Naive thymus-derived CD8-positive, alpha-beta T cell (primary cell): Measurements from ENCODE around the gene ASAP2. TPM values are rescaled to one million over a fixed set of nuclear protein-coding genes. Genes with fewer than 3 reads are reported as not detected.
A peak's percentile ranks its signal among the peaks of the same experiment; 100 is the strongest.

Experiments
- ATAC-seq, 2 donors: fragments of 150-1000 bp; cut with Tn5 transposase in 1 of 2; sonication (Bioruptor Pico), chemical (Tn5 transposase) in 1 of 2; 1 replicate in 1 of 2; 2 replicates in 1 of 2; pipeline ENCODE4 v1.10.0; 2021; ENCODE audit warnings: mild to moderate bottlenecking in 2 of 2, moderate library complexity in 2 of 2
- POLR2A ChIA-PET: fragments of 350-600 bp; sonication (Branson Sonifier 250); formaldehyde crosslinking; loops from one replicate; lab custom pipeline; 2021; ENCODE audit warnings: antibody characterized with exemption; lab: Charles Lee
- DNase-seq, 10 donors: peaks; one replicate each; pipeline versions ENCODE4 v3.0.0 to v3.0.0-alpha.2; 2020 to 2022
- H3K27ac Mint-ChIP-seq, 10 donors: one replicate each; pipeline ENCODE4 v1.8.0; 2020 to 2022; ENCODE audit warnings: mild to moderate bottlenecking in 10 of 10, mixed read lengths in 10 of 10, moderate library complexity in 4 of 10, inconsistent platforms in 1 of 10
- H3K27me3 Mint-ChIP-seq, 5 donors: one replicate each; pipeline ENCODE4 v1.8.0; 2021 to 2022; ENCODE audit warnings: mixed read lengths in 5 of 5
- H3K36me3 Mint-ChIP-seq, 3 donors: one replicate each; pipeline ENCODE4 v1.8.0; 2020 to 2022; ENCODE audit warnings: mixed read lengths in 3 of 3, mild to moderate bottlenecking in 2 of 3, inconsistent platforms in 1 of 3
- H3K4me1 Mint-ChIP-seq, 4 donors: one replicate each; pipeline ENCODE4 v1.8.0; 2021 to 2022; ENCODE audit warnings: mixed read lengths in 4 of 4
- H3K4me3 Mint-ChIP-seq, 10 donors: one replicate each; pipeline ENCODE4 v1.8.0; 2020 to 2022; ENCODE audit warnings: mild to moderate bottlenecking in 10 of 10, mixed read lengths in 10 of 10, moderate library complexity in 6 of 10, inconsistent platforms in 1 of 10
- H3K9me3 Mint-ChIP-seq, 9 donors: one replicate each; pipeline ENCODE4 v1.8.0; 2020 to 2022; ENCODE audit warnings: mixed read lengths in 9 of 9, mild to moderate bottlenecking in 3 of 9, inconsistent platforms in 1 of 9, moderate library complexity in 1 of 9
- polyA plus RNA-seq, 3 donors: library from polyadenylated mRNA; unstranded; fragments of 300-500 nt; fragmentation: Illumina TruSeq; gene quantifications; one replicate each; pipeline ENCODE4 v1.2.3, GENCODE V29; 2021
- total RNA-seq, 8 experiments: library from RNA in 2 of 8; stranded (reverse) in 2 of 8; gene quantifications; one replicate each; pipeline ENCODE4 v1.2.3 and lab custom pipeline; 2021 to 2026

Gene ASAP2
- total and polyA plus RNA-seq, 5 experiments from 2014 or later: not detected

DNA sequence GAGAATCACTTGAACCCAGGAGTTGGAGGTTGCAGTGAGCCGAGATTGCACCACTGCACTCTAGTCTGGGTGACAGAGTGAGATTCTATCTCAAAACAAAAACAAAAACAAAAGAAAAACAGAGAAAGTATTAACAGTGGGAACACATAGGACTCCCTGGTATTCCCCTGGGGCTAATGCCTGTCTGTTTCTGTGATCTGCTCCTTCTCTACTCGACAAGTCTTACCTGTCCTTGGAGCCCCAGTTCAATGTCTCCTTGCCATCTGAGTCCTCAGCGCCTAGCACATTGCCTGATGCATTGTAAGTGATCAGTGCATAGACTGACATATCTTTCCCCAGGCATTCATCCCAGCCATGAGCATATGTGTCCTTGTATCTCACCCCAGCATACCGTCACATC, 85.8 kb downstream of the ASAP2 start:
- no peaks in the 10 kb centered on the region for H3K9me3 Mint-ChIP-seq
- POLR2A ChIA-PET: no interaction called here
- DNase-seq: no peak
- no peaks in the 10 kb centered on the region for H3K36me3 Mint-ChIP-seq
- ATAC-seq: no peak
- H3K4me1 Mint-ChIP-seq: peaks cover 0 to 2% (median 0%) of the 10 kb centered on the region in 4 donors
- H3K4me3 Mint-ChIP-seq: no peak overlapping the region
- H3K27me3 Mint-ChIP-seq: peaks cover 7 to 19% (median 12%) of the 10 kb centered on the region in 5 donors
- H3K27ac Mint-ChIP-seq: peak overlapping the region in 1 of 10 donors; percentile 52

DNA sequence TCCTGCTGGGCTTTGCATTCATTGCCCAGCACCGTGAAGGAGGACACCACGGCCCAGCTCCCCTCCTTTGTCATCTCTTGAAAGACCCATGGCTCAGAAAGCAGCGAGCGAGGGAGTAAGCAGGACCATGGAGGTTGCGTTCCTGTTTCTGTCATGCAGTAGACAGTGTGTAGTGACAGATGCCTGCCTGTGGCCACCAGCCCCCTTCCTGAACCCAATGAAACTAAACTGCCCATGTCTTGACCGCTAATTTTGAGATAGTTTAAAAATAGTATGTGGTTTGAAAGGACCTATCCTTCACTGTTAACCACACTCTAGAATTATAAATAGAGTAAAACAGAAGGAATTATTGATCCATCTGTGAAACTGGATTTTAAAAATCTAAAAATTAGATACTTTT, 88.2 kb downstream of the ASAP2 start:
- Mint-ChIP-seq H3K4me3 (no peak overlapping the region), H3K9me3 (no peaks in the 10 kb centered on the region), H3K27ac (no peak overlapping the region), H3K36me3 (no peaks in the 10 kb centered on the region), H3K4me1 (peaks cover 0 to 2% (median 0%) of the 10 kb centered on the region in 4 donors), H3K27me3 (peaks cover under 1 to 9% (median 8%) of the 10 kb centered on the region in 5 donors)
- ATAC-seq (no peak), DNase-seq (no peak)
- POLR2A ChIA-PET: no interaction called here

DNA sequence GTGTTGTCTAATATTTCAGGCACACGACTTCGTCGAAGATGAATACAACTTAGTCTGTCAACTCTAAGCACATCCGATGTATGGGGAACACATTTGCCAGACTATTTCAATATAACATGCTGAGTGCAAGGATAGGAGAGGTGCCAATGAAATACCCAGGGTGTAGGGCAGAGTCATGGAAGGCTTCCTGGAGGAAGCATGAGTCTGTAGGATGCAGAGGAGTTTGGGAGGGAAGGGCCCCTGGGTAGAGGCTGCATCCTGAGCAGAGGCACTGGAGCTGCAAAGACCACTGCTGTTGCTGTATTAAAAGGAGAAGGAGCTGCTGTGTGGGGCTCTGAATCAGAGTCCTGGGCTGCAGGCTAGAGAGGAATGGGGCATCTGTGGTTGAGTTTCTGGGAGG, 89.9 kb downstream of the ASAP2 start:
- Mint-ChIP-seq H3K36me3 (no peaks in the 10 kb centered on the region), H3K4me1 (peaks cover 0 to 2% (median 0%) of the 10 kb centered on the region in 4 donors), H3K27me3 (peaks cover 0 to 9% (median 8%) of the 10 kb centered on the region in 5 donors), H3K9me3 (no peaks in the 10 kb centered on the region), H3K27ac (no peak overlapping the region), H3K4me3 (no peak overlapping the region)
- POLR2A ChIA-PET: no interaction called here
- DNase-seq (no peak), ATAC-seq (no peak)

DNA sequence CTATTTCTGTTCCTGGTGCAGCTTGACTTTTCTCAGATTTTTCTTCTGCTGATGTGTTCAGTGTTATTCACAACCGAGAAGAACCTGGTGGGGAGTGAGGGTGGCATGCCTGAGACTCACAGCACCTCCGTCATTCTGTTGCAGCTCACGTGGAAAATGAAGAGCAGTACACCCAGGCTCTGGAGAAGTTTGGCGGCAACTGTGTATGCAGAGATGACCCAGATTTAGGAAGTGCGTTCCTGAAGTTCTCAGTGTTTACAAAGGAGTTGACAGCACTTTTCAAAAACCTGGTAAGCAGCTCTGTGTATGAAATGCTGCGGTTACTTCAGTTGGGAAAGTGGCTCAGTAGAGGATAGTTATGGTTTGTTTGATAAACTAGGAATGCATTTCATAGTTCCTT, 90.5 kb downstream of the ASAP2 start:
- Mint-ChIP-seq H3K4me3 (no peak overlapping the region), H3K27me3 (peaks cover 0 to 7% (median 6%) of the 10 kb centered on the region in 5 donors), H3K36me3 (no peaks in the 10 kb centered on the region), H3K9me3 (no peaks in the 10 kb centered on the region), H3K27ac (no peak overlapping the region), H3K4me1 (no peaks in the 10 kb centered on the region)
- DNase-seq (no peak), ATAC-seq (no peak)
- POLR2A ChIA-PET: no interaction called here

DNA sequence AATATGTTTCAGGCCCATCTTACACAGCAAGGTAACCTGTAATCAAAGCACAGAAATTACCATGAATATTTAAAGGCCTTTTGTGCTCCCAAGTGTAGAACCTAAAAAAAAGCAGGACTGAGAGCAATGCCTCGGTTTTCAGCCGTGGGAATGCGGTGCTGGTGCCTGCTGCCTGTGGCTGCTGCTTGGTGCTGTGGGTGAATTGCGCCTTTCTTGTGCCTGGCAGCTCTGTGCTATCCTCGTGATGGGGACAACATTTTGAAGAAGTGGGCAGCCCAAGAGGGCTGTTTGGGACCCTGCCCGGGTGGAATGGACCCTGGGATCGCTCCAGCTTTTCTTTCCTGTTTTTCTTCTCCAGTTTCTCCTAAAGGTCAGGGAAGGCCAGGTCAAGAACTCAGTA, 91.2 kb downstream of the ASAP2 start:
- POLR2A ChIA-PET: no interaction called here
- Mint-ChIP-seq H3K4me3 (no peak overlapping the region), H3K36me3 (no peaks in the 10 kb centered on the region), H3K27me3 (peaks cover 0 to 7% (median 6%) of the 10 kb centered on the region in 5 donors), H3K27ac (no peak overlapping the region), H3K9me3 (no peaks in the 10 kb centered on the region), H3K4me1 (no peaks in the 10 kb centered on the region)
- DNase-seq: no peak
- no peak for ATAC-seq

DNA sequence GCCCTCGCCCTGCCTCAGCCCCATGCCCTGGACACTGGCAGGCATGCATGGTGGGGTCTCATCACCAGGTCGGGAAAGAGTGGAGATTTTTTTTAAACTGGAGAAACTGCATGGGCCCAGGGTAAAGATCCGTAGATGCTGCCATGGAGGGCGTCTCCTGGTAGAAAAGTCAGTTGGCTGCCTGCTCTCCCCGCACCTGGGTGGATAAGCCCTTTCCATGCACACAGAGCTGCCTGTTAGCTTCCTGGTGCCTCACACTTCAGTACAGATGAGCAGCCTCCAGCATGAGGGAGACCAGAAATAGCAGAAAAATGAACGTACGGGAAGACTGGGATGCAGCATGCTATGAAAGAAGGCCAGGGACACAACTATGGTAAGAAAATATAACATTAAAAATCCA, 92.0 kb downstream of the ASAP2 start:
- Mint-ChIP-seq H3K9me3 (no peaks in the 10 kb centered on the region), H3K27ac (no peak overlapping the region), H3K36me3 (no peaks in the 10 kb centered on the region), H3K4me3 (no peak overlapping the region), H3K4me1 (no peaks in the 10 kb centered on the region), H3K27me3 (peaks cover 2 to 11% (median 5%) of the 10 kb centered on the region in 5 donors)
- POLR2A ChIA-PET: no interaction called here
- DNase-seq: no peak
- no peak for ATAC-seq

DNA sequence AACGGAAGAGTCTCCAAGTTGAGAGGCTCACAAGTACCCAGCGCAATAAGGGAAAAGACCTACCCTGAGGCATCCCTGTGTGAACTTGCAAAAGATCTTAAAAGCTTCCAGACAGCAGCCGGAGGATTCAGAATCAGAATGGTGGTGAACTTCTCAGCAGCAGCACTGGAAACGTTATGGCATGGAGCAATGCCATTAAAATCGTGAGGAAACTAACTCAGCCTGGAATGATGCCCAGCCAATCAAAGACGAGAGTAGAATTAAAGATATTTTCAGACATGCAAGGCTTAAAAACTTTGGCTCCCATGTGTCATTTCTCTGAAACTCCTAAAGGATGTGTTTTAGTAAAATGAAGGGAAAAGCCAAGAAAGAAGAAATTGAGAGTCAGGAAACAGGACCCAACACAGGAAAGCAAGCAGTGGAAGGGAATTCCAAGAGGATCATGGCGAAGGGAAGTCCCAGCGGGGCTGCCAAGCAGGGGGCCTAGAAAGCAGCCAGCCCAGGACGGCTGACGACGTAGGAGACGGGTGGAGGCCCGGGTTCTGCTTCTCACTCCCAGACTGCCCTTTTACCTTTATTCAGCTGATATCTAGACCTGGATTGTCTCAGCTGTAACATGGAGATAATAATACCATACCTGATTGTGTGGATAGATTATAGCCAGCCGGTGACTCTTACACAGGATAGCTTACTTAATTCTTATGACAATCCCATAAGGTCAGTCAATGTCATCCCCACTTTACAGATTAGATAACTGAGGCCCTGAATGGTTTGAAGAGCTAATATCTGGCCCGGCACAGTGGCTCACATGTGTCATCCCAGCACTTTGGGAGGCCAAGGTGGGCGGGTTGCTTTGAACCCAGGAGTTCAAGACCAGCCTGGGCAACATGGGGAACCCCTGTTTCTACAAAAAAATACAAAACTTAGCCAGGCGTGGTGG, 92.8 kb downstream of the ASAP2 start:
- no peak overlapping the region for H3K27ac Mint-ChIP-seq
- H3K4me1 Mint-ChIP-seq: no peaks in the 10 kb centered on the region
- ATAC-seq (no peak), DNase-seq (no peak)
- no peaks in the 10 kb centered on the region for H3K36me3 Mint-ChIP-seq
- H3K4me3 Mint-ChIP-seq: no peak overlapping the region
- no peaks in the 10 kb centered on the region for H3K9me3 Mint-ChIP-seq
- POLR2A ChIA-PET: no interaction called here
- H3K27me3 Mint-ChIP-seq: peaks cover 3 to 17% (median 7%) of the 10 kb centered on the region in 5 donors

DNA sequence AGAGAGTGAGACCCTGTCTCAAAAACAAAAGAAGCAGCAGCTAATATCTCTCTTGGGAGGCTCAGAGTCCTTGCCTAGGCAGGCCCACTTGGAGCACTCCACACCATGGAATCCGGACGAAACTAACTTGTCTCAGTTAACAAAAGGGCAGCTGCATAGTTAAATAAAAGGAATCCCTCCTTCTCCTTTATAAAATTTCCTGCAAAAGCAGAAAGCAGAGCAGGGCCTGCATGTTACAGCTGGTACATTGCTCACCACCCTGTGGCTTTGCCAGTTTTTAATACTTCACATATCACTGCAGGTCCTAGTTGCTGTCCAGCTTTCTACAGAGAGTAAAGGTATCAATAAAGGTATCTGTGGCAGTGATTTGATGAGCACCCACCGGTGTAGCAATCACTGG, 93.6 kb downstream of the ASAP2 start:
- no peaks in the 10 kb centered on the region for H3K9me3 Mint-ChIP-seq
- ATAC-seq (no peak), DNase-seq (no peak)
- no peak overlapping the region for H3K4me3 Mint-ChIP-seq
- H3K4me1 Mint-ChIP-seq: no peaks in the 10 kb centered on the region
- no peaks in the 10 kb centered on the region for H3K36me3 Mint-ChIP-seq
- peaks cover 3 to 25% (median 7%) of the 10 kb centered on the region in 5 donors for H3K27me3 Mint-ChIP-seq
- POLR2A ChIA-PET: no interaction called here
- no peak overlapping the region for H3K27ac Mint-ChIP-seq

DNA sequence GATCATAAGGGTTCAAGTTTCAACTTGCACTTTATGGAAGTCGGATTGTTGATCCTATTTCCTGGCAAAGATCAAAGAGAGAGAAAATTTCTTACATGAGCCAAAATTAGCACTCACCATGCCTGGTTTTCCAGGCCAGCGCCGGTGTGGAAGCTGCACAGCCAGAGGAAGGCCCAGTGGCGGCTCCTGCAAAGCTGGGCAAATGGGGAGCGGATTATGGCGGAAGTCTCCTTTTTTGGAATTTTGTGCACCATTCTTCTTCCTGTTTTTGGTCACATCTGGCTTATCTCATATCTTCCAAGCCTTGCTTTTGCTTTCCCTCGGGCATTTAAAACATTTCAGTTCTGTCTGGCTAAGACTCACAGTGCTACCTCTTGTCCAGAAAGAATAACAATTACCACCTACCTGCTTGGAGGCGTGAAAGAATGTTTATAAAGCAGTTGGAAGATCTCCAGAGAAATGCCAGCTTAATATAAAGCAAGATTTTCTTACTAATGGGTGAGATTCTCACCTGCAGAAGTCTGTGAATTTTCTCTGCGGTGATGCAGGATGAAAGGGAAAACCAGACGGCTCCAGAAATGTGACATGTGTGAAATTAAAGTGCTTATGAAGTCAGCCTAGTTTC, 94.3 kb downstream of the ASAP2 start:
- Mint-ChIP-seq H3K27me3 (peaks cover 3 to 26% (median 5%) of the 10 kb centered on the region in 5 donors), H3K36me3 (no peaks in the 10 kb centered on the region), H3K9me3 (no peaks in the 10 kb centered on the region)

DNA sequence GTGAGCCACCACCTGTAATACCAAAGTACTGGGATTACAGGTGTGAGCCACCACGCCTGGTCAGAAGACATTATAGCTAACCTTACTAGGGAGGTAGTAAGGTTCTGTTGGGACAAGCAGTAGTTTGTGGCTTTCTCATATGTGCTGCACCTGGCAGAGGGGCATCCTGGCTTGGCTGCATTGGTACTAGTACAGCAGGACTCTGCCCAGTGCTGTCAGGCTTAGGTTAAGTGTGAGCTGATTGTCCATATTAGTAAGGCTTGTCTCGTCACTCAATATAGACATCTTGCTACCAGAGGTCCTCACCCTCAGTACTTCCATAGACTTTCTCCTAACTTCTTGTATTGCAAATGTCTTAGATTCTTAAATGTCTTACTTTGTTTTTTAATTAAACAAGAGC, 96.1 kb downstream of the ASAP2 start:
- Mint-ChIP-seq H3K4me3 (no peak overlapping the region), H3K4me1 (no peaks in the 10 kb centered on the region), H3K27me3 (peaks cover 2 to 20% (median 3%) of the 10 kb centered on the region in 5 donors), H3K9me3 (no peaks in the 10 kb centered on the region), H3K36me3 (no peaks in the 10 kb centered on the region), H3K27ac (no peak overlapping the region)
- POLR2A ChIA-PET: no interaction called here
- DNase-seq (no peak), ATAC-seq (no peak)

More for the DNA sequence above, 94.3 kb downstream of the ASAP2 start:
- POLR2A ChIA-PET: no interaction called here
- Mint-ChIP-seq H3K4me1 (no peaks in the 10 kb centered on the region), H3K27ac (no peak overlapping the region), H3K4me3 (no peak overlapping the region)
- ATAC-seq (no peak), DNase-seq (no peak)

DNA sequence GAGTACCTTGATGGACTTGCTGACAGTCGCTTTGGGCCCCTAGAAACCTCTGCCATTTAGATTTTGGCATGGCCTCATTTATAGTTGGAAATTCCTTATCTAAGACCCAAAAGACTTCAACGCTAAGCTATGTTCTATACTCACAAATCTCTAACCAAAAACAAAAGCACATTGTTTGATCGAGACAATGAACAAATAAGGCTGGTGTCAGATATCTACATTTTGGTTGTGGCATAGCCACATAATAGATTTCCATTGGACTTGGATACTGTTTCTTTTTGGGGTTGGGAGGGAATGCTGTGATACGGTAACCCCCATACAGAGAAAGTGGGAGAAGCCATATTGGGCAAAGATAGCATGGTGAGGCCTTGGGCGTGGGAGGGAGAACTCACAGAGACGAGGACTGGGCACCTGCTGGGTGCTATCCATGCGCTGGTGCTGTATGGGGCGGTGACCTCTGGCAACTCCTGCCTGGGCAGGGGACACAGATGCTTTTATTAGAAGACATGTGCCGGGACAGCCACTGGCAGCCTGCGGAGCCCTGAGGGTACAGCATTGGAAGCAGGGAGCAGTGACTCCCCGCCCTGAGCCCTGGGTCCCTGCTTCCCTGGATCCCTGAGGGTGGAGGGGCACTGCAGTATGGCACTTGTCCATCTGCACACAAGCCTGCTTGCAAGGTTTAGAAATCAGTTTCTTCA, 97.1 kb downstream of the ASAP2 start:
- H3K4me3 Mint-ChIP-seq: no peak overlapping the region
- H3K9me3 Mint-ChIP-seq: no peaks in the 10 kb centered on the region

DNA sequence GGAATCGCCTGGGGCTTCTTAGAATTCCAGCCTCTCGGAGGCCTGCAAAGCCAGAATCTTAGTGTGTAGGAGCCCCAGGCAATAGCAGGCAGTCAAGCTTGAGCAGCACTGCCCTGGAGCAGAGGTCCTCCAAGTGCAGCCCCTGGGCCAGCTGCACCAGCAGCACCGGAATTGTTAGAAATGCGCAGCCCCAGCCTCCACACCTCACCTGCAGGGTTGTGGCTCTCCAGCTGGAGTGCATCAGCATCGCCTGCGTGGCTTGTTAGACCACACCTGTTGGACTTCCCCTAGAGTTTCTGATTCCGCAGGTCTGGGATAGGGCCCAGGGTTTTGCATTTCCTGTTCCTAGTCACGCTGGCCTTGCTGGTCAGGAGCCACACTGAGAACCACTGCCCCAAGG, 100.3 kb downstream of the ASAP2 start:
- ATAC-seq (no peak), DNase-seq (no peak)
- Mint-ChIP-seq H3K27ac (no peak overlapping the region), H3K9me3 (no peaks in the 10 kb centered on the region), H3K4me1 (peaks cover 0 to 6% (median 2%) of the 10 kb centered on the region in 4 donors), H3K4me3 (no peak overlapping the region), H3K36me3 (no peaks in the 10 kb centered on the region), H3K27me3 (peaks cover 2 to 20% (median 3%) of the 10 kb centered on the region in 5 donors)
- POLR2A ChIA-PET: no interaction called here

More for the DNA sequence above, 97.1 kb downstream of the ASAP2 start:
- POLR2A ChIA-PET: no interaction called here
- DNase-seq (no peak), ATAC-seq (no peak)
- Mint-ChIP-seq H3K4me1 (no peaks in the 10 kb centered on the region), H3K36me3 (no peaks in the 10 kb centered on the region), H3K27ac (no peak overlapping the region), H3K27me3 (peaks cover 2 to 20% (median 3%) of the 10 kb centered on the region in 5 donors)

DNA sequence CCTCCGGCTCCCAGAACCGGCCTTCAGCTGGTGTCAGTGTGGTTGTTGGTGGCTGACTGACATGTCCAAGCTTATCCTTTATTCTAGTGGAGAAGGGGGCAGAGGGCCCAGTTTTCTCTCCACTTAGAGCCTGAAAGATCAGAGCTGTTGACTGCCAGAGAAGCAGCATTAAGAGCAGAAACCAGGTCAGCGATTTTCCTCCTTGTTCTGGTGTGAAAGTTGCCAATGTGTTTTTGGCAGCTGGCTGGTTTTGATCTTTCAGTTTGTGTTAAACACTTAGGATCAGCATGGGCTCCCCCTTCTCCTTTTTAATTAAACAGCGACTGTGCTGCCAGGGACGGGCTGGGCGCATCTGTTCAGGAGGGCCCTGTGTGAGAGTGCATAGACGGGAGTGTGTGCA, 100.9 kb downstream of the ASAP2 start:
- no peak overlapping the region for H3K27ac Mint-ChIP-seq
- no peak overlapping the region for H3K4me3 Mint-ChIP-seq
- no peak for DNase-seq
- peaks cover 2 to 20% (median 3%) of the 10 kb centered on the region in 5 donors for H3K27me3 Mint-ChIP-seq
- no peaks in the 10 kb centered on the region for H3K36me3 Mint-ChIP-seq
- H3K9me3 Mint-ChIP-seq: no peaks in the 10 kb centered on the region
- ATAC-seq: no peak
- POLR2A ChIA-PET: no interaction called here
- H3K4me1 Mint-ChIP-seq: peaks cover 0 to 6% (median 2%) of the 10 kb centered on the region in 4 donors
